GM21360 (cell line): ENCODE data around the gene TLR9.
"Not testable (repeated sequence)": the region's sequence is repeated elsewhere in the genome, so short reads cannot be mapped to it uniquely, and the experiment has no call there.

Experiments used
- ATAC-seq: cut with Tn5 transposase; IDR thresholded peaks from one replicate; pipeline ENCODE4 v1.9.1; 2021; ENCODE audit warnings: mild to moderate bottlenecking, moderate library complexity; ENCODE audit not compliant: unreplicated experiment

TLR9 gene

DNA sequence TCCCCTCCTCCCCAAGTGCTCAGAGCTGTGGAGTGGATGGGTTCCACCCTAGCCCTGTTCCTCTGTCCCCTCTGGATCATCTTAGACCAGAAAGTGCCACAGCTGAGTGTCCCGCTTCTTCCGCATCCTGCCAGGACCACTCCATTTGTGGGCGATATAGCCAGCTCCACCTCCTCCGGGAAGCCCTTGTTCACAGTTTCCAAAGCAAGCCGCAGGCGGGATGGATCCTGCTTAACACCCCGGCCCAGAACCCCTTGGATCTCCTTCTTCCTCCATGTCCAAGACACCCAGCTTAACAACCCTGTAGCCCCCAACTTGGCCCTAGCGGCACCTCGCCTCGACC, 28.0 kb downstream of the TLR9 start:
- no peak for ATAC-seq

DNA sequence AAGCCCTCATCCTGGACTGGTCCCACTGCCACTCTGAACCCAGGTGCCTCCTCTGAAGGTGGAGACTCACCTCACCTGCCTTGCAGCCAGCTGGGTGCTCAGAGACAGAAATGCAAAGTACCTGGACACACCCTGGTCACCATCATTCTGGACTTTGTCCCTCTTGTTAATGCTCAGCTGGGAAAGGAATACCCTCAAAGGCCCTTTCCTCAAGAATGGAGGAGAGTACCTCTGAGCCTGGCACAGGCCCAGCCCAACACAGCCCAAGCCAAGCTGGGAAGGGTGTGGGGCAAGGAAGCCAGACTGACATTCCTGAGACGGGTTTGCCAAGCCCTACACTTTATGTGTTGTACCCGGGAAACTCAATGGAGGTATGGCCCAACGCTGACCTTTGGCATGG, 28.5 kb downstream of the TLR9 start:
- ATAC-seq, result no peak

DNA sequence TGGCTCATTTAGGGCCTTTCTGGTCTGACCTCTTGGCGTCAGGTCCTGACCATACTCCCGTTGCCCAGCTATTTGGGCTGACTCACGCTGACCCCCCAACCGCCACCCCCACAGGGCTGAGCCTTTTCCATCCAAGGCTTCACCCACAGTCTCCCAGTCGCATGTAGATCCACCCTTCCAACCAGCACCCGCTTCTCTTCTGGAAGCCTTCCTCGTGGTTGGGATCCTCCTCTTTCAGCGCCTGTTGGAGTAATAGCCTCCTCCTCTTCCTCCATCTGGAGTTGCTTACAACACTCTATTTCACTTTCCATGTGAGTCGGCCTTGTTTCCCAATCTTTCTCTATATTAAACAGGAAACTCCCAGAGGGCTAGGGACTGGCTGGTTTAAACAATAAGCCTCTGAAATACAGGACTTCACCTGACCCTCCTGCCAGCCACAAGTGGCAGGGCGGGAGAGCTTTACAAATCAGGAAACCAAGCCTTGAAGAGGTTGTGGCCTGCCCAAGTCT, 29.6 kb downstream of the TLR9 start:
- no peak for ATAC-seq

DNA sequence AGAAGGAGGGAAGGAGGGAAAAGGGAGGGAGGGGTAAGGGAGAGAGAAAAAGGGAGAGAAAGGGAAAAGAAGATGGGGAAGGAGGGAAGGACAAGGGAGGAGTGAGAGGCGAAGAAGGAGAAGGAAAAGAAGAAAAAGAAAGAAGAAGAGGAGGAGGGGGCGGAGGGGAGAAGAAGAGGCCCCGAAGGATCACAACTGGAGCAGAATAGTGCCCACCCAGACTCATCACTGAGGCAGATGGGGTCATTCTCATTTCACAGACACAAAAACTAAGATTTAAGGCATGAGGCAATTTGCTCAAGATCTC, 30.2 kb downstream of the TLR9 start:
- no peak for ATAC-seq

DNA sequence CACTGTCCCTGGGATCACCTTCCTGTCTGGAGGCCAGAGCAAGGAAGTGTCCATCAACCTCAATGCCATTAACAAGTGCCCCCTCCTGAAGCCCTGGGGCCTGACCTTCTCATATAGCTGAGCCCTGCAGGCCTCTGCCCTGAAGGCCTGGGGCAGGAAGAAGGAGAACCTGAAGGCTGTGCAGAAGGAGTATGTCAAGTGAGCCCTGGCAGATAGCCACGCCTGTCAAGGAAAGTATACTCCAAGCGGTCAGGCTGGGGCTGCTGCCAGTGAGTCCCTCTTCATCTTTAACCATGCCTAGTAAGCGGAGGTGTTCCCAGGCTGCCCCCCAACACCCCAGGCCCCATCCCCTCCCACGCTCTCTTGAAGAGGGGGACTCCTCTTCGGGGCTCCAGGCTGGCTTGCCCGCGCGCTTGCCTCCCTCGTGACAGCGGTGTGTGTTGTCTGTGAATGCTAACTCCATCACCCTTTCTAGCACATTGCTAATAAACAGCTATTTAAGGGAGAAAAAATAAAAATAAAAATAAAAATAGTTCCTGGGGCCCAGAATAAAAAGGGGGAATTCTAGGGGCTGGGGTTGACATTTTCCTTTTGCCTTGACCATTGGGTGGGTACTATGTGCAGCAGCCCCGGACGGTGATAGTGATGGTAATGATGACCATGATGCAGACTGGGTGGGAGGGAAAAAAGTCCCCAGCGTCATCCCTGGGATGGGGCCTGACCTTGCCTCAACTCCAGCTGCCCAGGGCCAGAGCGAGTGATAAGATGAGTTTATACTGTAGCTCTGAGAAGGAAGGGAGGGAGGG, 30.8 kb downstream of the TLR9 start:
- ATAC-seq, result no peak

DNA sequence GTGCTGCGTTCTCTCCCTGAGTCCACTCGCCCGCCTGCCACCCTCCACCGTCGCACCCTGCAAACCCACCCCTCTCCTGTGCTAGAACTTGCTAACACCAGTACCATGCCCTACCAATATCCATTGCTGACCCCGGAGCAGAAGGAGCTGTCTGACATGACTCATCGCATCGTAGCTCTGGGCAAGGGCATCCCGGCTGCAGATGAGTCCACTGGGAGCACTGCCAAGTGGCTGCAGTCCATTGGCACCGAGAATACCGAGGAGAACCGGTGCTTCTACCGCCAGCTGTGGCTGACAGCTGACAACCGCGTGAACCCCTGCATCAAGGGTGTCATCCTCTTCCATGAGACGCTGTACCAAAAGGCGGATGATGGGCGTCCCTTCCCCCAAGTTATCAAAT, 32.4 kb downstream of the TLR9 start:
- no peak for ATAC-seq

DNA sequence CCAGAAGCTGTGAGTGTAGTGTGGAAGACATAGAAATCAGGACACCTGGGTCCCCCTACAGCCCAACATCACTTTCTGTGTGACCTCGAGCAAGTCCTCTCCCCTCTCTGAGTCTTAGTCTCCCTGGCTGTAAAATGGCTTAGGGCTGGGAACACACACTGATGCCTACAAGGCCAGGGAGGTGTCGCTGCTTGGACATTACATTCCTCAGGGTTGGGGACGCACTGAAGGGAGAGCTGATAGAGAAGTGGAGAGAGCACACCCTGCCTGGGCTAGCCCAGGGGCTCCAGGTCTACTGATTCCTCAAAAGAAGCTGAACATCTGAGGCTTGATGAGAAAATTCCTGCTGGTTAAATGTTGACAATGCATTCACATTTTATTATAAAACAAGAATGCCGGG, 33.8 kb downstream of the TLR9 start:
- no peak for ATAC-seq

DNA sequence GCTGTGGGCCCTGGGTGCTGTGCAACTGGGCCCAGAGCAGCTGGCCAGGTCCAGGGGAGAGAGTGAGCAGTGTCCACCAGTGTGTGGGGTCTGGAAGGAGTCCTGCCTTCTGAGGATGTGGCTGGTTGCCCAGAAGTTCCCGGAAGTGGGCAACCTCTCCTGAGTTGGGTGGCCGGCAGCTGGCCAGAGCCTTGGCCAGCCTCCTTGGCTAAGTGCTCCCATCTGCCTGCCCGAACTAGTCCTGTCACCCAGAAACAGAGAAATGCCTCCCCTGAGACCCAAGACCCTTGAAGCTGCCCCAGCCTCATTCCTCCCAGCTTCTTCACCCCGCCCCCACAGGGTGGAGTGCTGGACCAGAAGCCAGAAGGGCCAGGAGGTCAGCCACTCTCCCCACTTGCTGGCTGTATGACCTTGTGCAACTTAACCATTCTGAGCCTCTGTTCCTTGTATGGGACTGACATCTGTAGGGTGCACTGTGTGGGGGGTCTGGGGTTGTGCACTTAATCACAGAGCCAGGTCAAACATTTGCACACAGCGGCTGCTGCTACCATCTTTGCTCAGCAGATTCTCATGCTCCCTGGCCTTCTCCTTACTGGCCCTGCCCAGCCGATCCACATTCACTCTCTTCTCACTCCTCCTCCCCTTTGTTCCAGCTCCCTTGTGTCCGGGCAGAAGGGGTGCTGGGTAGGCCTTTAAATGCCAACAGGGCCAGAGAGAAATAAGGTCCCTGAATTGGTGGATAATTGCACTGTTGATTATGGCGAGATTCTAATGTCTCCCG, 35.0 kb downstream of the TLR9 start:
- ATAC-seq, result no peak

GRCh38 chr3:52188556-52188955, 36.9 kb downstream of the TLR9 start:
- ATAC-seq, result no peak

DNA sequence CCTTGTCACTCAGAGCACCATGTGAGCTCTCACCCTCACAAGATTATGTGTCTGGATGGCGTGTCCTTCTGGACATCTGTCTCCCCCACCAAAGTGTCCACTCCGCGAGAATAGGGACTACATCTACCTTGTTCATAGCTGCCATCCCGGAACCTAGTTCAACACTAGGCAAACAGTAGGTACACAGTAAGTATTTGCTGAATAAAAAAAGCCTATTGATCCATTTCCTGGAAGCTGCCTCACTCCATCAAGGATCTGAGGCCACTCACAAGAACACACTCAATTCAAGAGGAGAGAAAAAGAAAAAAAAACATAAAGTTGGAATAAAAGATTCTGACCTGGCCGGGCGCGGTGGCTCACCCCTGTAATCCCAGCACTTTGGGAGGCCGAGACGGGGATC, 38.7 kb downstream of the TLR9 start:
- no peak for ATAC-seq

DNA sequence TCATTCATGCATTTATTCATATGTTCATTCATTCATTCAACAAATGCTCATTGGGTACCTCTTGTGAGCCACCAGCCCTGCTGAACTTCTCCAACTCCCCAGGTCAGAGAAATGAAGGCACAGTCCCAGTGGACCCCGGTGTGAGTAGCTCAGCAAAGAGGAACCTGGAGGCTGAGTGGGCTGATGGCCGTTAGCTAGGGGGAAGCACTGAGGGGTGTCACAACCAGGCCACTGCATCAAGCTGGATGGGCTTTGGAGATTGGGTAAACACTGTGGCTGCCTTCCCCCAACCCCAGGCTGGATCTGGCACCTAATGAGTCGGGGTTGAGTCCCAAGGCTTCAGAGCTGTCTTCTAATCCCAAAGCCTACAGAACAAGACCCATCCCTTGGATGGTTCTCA, 39.6 kb downstream of the TLR9 start:
- ATAC-seq, result no peak

- no peak for ATAC-seq
Measured at GRCh38 chr3:52185311-52185710, 40.1 kb downstream of the TLR9 start.

- ATAC-seq, result no peak
Measured at GRCh38 chr3:52184690-52185089, 40.8 kb downstream of the TLR9 start.

- ATAC-seq, result no peak
Measured at GRCh38 chr3:52183786-52184445, 41.5 kb downstream of the TLR9 start.

DNA sequence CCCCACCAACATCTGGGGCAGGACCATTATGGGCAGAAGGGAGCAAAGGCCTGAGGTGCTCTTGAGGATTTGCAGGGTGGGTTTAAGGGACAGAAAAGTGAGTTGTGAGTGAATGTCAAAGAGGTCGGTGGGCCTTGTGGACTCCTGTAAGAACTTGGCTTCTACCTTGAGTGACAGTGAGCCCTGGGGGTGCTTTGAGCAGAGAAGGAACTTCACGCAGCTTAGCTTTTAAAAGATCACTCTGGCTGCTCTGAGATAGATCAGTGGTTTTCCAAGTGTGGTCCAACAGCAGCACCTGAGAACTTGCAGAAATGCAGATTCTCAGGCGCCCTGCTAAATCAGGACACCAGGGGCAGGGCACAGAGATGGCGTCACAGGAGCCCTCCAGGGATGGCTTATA, 42.8 kb downstream of the TLR9 start:
- no peak for ATAC-seq

DNA sequence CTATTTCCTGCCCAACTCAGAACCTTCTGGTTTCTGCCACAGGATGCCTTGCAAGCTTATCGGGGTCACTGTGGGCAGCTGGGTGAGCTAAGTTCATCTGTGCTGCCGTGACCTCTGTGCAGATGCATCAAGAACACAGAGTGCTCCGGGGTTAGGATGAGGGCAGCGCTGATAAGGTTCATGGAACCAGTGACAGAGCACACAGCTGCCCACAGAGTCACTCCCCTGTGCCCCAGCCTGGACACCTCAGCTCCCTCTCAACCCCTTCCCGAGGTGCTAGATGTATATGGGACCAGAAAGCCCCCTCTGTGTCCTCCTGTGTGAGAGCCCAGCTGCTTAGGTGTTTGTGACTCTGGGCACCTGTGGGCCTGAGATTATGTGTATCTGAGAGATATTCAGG, 43.2 kb downstream of the TLR9 start:
- ATAC-seq, result no peak

- no peak for ATAC-seq
Measured at GRCh38 chr3:52181543-52181942, 43.9 kb downstream of the TLR9 start.

- no peak for ATAC-seq
Measured at GRCh38 chr3:52178537-52178936, 46.9 kb downstream of the TLR9 start.

GRCh38 chr3:52178126-52178525, 47.3 kb downstream of the TLR9 start:
- ATAC-seq, result not testable (repeated sequence)

GRCh38 chr3:52177701-52178042, 47.8 kb downstream of the TLR9 start:
- ATAC-seq, result no peak

DNA sequence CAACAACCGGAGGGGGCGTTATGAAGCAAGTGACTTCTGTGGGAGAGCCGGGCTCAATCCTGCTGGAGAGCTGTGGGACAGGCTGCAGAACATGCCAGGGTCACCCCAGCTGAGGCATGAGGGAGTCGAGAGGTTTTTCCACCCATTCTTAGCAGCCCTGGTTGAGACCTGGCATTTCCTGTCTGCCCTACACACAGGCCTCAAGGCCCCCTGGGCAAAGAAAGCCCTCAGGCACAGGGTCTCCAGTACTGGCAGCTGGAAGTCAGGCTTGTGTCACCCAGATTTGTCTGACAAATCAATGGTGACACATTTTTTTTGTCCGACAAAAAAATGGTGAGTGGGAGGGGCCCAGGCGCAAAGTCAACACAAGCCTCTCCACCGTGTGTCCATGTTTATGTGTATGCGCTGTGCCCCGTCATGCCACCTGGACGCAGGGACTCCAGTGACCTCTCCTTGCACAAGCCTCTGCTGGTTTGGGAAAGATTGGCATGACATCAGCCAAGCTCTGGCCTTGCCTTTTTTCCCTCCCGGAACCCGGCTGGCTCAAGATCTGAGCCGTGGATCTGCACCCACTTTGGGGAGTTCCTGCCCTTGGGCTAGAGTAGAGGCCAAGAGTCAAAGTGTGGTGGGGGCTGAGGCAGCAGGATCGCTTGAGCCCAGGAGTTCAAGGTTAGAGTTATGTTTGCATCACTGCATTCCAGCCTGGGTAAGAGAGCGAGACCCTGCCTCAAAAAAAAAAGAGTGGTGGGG, 48.3 kb downstream of the TLR9 start:
- ATAC-seq, result no peak
